ENCODE results near the gene TRIM44.

DNA sequence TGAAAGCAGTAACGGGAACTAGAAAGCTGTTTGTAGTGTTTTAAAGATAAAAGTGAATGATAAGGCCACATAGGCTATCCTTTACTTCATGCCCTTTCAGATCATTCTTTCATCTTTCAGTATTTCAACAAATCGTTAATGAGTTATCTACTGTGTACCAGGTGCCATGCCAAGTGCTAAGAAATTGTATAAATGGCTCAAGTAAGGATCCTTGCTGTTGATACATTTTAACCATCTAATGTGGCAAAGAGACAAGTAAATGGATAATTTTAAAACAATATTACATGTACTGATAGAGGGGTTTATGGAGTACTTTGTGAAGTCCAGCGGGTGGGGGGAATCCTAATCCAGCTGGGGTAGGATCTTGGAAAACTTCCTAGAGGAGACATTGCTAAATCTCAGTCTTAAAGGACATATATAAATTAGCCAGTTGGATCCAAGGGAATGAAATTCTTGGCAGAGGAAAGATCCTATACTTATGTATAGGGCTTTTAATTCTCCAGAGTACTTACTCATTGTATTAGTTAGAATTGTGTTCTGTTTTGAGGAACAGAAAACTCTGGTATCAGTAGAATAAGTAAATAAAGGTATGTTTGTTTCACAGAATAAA, 119.4 kb downstream of the TRIM44 start:
- TF ChIP-seq, protein P1, sequence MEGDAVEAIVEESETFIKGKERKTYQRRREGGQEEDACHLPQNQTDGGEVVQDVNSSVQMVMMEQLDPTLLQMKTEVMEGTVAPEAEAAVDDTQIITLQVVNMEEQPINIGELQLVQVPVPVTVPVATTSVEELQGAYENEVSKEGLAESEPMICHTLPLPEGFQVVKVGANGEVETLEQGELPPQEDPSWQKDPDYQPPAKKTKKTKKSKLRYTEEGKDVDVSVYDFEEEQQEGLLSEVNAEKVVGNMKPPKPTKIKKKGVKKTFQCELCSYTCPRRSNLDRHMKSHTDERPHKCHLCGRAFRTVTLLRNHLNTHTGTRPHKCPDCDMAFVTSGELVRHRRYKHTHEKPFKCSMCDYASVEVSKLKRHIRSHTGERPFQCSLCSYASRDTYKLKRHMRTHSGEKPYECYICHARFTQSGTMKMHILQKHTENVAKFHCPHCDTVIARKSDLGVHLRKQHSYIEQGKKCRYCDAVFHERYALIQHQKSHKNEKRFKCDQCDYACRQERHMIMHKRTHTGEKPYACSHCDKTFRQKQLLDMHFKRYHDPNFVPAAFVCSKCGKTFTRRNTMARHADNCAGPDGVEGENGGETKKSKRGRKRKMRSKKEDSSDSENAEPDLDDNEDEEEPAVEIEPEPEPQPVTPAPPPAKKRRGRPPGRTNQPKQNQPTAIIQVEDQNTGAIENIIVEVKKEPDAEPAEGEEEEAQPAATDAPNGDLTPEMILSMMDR (IDR thresholded peaks at IDR 0.05), result no peak
- TF ChIP-seq POLR2A (IDR thresholded peaks at IDR 0.05), result no peak
